ENCODE results near the gene AKNA.

The AKNA gene

GRCh38 chr9:114386361-114386885 lies 1.4 kb downstream of the AKNA start:
- Mint-ChIP-seq H3K27me3 (no peaks in the 10 kb centered on the region), H3K4me3 (peak overlapping the region; percentile 100), H3K9me3 (no peaks in the 10 kb centered on the region), H3K27ac (peak overlapping the region; percentile 100), H3K4me1 (peaks cover 65% of the 10 kb centered on the region), H3K36me3 (peaks cover 92% of the 10 kb centered on the region)
- CTCF ChIA-PET = interaction anchor here (0.7 to 6.8 kb wide), 11 partner anchors 10 to 267 kb away, joined by 3 to 65 read pairs (median 6); no protein-coding TSS in a partner anchor
- DNase-seq = peak; percentile 36

GRCh38 chr9:114385397-114386181 lies 2.2 kb downstream of the AKNA start:
- DNase-seq = peak; percentile 94
- Mint-ChIP-seq H3K27ac (peak overlapping the region; percentile 100), H3K4me1 (peaks cover 64% of the 10 kb centered on the region), H3K4me3 (peak overlapping the region; percentile 100), H3K9me3 (no peaks in the 10 kb centered on the region), H3K36me3 (peaks cover 87% of the 10 kb centered on the region), H3K27me3 (no peaks in the 10 kb centered on the region)
- CTCF ChIA-PET = interaction anchor here (0.7 to 6.8 kb wide), 16 partner anchors 9 to 268 kb away, joined by 3 to 65 read pairs (median 4); no protein-coding TSS in a partner anchor

DNA sequence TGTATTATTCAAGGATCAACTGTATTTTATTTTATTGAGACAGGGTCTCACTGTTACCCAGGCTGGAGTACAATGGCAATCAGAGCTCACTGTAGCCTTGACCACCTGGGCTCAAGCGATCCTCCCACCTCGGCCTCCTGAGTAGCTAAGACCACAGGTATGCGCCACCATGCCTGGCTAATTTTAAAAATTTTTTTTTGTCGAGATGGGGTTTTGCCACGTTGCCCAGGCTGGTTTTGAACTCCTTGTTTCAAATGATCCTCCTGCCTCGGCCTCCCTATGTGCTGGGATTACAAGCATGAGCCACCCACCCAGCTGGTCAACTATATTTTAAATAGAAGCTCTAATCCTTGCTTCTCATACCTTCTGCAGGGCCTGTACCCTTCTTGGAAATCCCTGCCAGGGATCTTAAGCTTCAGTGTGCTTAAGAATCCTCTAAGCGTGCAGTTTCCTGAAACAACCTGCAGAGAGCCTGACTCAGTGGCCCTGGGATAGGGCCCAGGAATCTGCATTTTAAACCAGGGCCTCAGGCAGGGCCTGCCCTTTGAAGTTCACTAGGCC lies 2.9 kb downstream of the AKNA start:
- Mint-ChIP-seq H3K27me3 (no peaks in the 10 kb centered on the region), H3K27ac (peak overlapping the region; percentile 100), H3K36me3 (peaks cover 84% of the 10 kb centered on the region), H3K4me1 (peaks cover 61% of the 10 kb centered on the region), H3K9me3 (no peaks in the 10 kb centered on the region), H3K4me3 (peak overlapping the region; percentile 100)
- no peak for DNase-seq
- CTCF ChIA-PET = interaction anchor here (0.7 to 6.8 kb wide), 11 partner anchors 12 to 47 kb away, joined by 3 to 65 read pairs (median 6); no protein-coding TSS in a partner anchor

DNA sequence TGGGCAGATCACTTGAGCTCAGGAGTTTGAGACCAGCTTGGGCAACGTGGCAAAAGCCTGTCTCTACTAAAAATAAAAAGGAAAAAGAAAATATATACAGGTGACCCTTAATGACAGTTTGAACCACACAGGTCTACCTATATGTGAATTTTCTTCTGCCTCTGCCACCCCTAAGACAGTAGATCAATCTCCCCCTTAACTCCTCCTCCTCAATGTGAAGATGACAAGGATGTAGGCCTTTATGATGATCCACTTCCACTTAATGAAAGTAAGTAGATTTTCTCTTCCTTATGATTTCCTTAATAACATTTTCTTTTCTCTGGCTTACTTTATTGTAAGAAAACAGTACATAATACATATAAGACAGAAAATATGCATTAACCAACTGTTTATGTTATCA lies 3.4 kb downstream of the AKNA start:
- Mint-ChIP-seq H3K27ac (peak overlapping the region; percentile 100), H3K9me3 (no peaks in the 10 kb centered on the region), H3K4me3 (peak overlapping the region; percentile 100), H3K36me3 (peaks cover 85% of the 10 kb centered on the region), H3K4me1 (peaks cover 61% of the 10 kb centered on the region), H3K27me3 (no peaks in the 10 kb centered on the region)
- CTCF ChIA-PET = interaction anchor here (0.7 to 6.8 kb wide), 6 partner anchors 9 to 45 kb away, joined by 3 to 65 read pairs (median 6); no protein-coding TSS in a partner anchor
- DNase-seq = no peak

- peak overlapping the region; percentile 100 for H3K4me3 Mint-ChIP-seq
- H3K36me3 Mint-ChIP-seq = peaks cover 85% of the 10 kb centered on the region
- H3K9me3 Mint-ChIP-seq = no peaks in the 10 kb centered on the region
- H3K27me3 Mint-ChIP-seq = no peaks in the 10 kb centered on the region
- CTCF ChIA-PET = interaction anchor here (1.2 to 6.8 kb wide), 4 partner anchors 10 to 21 kb away, joined by 3 to 65 read pairs (median 6); no protein-coding TSS in a partner anchor
- peaks cover 61% of the 10 kb centered on the region for H3K4me1 Mint-ChIP-seq
- H3K27ac Mint-ChIP-seq = peak overlapping the region; percentile 100
- peak; percentile 42 for DNase-seq
Observed at GRCh38 chr9:114383521-114384231, 4.1 kb downstream of the AKNA start.

- peak; percentile 61 for DNase-seq
- H3K27me3 Mint-ChIP-seq = no peaks in the 10 kb centered on the region
- H3K4me3 Mint-ChIP-seq = peak overlapping the region; percentile 100
- H3K27ac Mint-ChIP-seq = peak overlapping the region; percentile 100
- H3K36me3 Mint-ChIP-seq = peaks cover 90% of the 10 kb centered on the region
- CTCF ChIA-PET = interaction anchor here (1.2 to 6.8 kb wide), 3 partner anchors 10 to 14 kb away, joined by 3 to 65 read pairs (median 3); no protein-coding TSS in a partner anchor
- H3K9me3 Mint-ChIP-seq = no peaks in the 10 kb centered on the region
- peaks cover 65% of the 10 kb centered on the region for H3K4me1 Mint-ChIP-seq
Observed at GRCh38 chr9:114382699-114383520, 4.9 kb downstream of the AKNA start.

GRCh38 chr9:114378883-114379282 lies 8.9 kb downstream of the AKNA start:
- Mint-ChIP-seq H3K4me3 (peak overlapping the region; percentile 14), H3K27ac (peak overlapping the region; percentile 91), H3K4me1 (peaks cover 92% of the 10 kb centered on the region), H3K9me3 (no peaks in the 10 kb centered on the region), H3K36me3 (peaks cover 87% of the 10 kb centered on the region), H3K27me3 (no peaks in the 10 kb centered on the region)
- DNase-seq = no peak
- CTCF ChIA-PET = no interaction called here

GRCh38 chr9:114378016-114378415 lies 9.8 kb downstream of the AKNA start:
- Mint-ChIP-seq H3K27me3 (no peaks in the 10 kb centered on the region), H3K4me1 (peaks cover 92% of the 10 kb centered on the region), H3K27ac (peak overlapping the region; percentile 91), H3K36me3 (peaks cover 85% of the 10 kb centered on the region), H3K9me3 (no peaks in the 10 kb centered on the region), H3K4me3 (no peak overlapping the region)
- no peak for DNase-seq
- CTCF ChIA-PET = interaction anchor here (1.6 kb wide), 1 partner anchor 38 kb away, joined by 5 read pairs; no protein-coding TSS in a partner anchor

- H3K27ac Mint-ChIP-seq = peak overlapping the region; percentile 91
- H3K4me3 Mint-ChIP-seq = no peak overlapping the region
- no peaks in the 10 kb centered on the region for H3K27me3 Mint-ChIP-seq
- CTCF ChIA-PET = interaction anchor here (1.6 kb wide), 1 partner anchor 37 kb away, joined by 5 read pairs; no protein-coding TSS in a partner anchor
- no peaks in the 10 kb centered on the region for H3K9me3 Mint-ChIP-seq
- peaks cover 92% of the 10 kb centered on the region for H3K4me1 Mint-ChIP-seq
- peaks cover 79% of the 10 kb centered on the region for H3K36me3 Mint-ChIP-seq
- no peak for DNase-seq
Observed at GRCh38 chr9:114376586-114377445, 11.0 kb downstream of the AKNA start.

DNA sequence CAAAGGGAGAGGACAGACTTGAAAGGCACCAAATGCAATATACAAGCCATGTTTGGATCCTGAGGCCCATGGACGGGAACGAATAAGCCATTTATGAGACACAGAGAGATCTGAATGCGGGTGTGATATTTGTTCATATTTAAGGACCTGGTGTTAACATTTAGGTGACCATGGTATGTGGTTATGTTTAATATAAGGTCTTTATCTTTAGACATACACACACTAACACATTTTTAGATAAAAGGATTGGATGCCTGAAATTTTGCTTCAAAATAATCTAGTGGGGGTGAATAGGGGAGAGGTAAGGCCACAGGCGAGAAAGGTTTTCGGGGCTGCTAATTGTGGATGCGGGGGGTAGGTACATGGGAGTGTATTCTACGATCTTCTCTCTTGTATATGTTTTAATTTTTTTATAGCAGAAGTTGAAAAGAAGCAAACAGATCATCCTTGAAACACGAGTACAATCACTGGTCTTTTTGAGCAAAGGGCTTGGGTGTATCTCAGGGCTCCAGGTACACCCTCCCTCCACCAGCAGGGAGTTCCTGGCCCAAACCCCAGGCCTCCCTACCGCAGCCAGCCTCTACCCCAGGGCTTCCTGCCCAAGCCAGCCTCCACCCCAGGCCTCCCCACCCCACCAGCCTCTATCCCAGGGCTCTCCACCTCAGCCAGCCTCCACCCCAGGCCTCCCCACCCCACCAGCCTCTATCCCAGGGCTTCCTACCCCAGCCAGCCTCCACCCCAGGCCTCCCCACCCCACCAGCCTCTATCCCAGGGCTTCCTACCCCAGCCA lies 12.2 kb downstream of the AKNA start:
- Mint-ChIP-seq H3K4me1 (peaks cover 93% of the 10 kb centered on the region), H3K36me3 (peaks cover 85% of the 10 kb centered on the region), H3K4me3 (peak overlapping the region; percentile 7), H3K9me3 (no peaks in the 10 kb centered on the region), H3K27me3 (no peaks in the 10 kb centered on the region), H3K27ac (peak overlapping the region; percentile 94)
- peak; percentile 37 for DNase-seq
- CTCF ChIA-PET = interaction anchor here (5.6 kb wide), 1 partner anchor 11 kb away, joined by 65 read pairs; the partner anchor contains the start of gene AKNA

DNA sequence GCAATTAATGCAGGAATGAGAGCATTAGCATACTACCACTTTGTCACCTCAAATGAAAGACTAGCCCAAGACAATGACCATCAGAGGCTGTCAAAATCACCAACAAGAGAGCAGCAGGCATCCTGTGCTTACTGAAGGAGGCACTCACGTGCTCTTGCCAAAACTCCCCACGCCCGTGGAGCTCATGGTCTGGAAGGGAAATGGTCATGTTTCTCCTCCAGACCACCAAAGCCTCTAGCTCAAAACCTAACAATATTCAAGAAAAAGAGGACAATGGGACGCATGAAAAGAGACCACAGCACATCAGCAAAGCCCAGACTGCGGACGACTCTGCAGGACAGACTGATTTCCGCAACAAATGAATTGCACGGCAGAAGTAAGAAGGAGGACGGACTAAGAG lies 12.8 kb downstream of the AKNA start:
- peaks cover 95% of the 10 kb centered on the region for H3K4me1 Mint-ChIP-seq
- no peak for DNase-seq
- no peaks in the 10 kb centered on the region for H3K9me3 Mint-ChIP-seq
- CTCF ChIA-PET = interaction anchor here (0.7 to 5.6 kb wide), 2 partner anchors 11 to 21 kb away, joined by 4 to 65 read pairs; partner anchors contain the start of gene AKNA
- peaks cover 85% of the 10 kb centered on the region for H3K36me3 Mint-ChIP-seq
- H3K4me3 Mint-ChIP-seq = peak overlapping the region; percentile 1
- H3K27me3 Mint-ChIP-seq = no peaks in the 10 kb centered on the region
- peak overlapping the region; percentile 94 for H3K27ac Mint-ChIP-seq
